ENCODE data around the gene NUDT1.
A peak's percentile ranks its signal among the peaks of the same experiment; 100 is the strongest.

NUDT1 gene

GRCh38 chr7:2211259-2211880 lies 30.7 kb upstream of the NUDT1 start:
- no peak for TF ChIP-seq ZBTB7A (IDR thresholded peaks at IDR 0.05; ENCODE audit: low read depth)
- TF ChIP-seq TEAD4 (IDR thresholded peaks at IDR 0.05), result no peak
- no peak for TF ChIP-seq CEBPB (IDR thresholded peaks at IDR 0.05)
- TF ChIP-seq YY1 (IDR thresholded peaks at IDR 0.05; ENCODE audit: low read depth), result no peak
- no peak for TF ChIP-seq TAF1 (IDR thresholded peaks at IDR 0.05; ENCODE audit: low read depth)
- TF ChIP-seq CREB1 (IDR thresholded peaks at IDR 0.05; ENCODE audit: low read depth), result no peak
- no peak for TF ChIP-seq TCF12 (IDR thresholded peaks at IDR 0.05; ENCODE audit: low read depth)
- no peak for TF ChIP-seq USF1 (IDR thresholded peaks at IDR 0.05)
- no peak for TF ChIP-seq RAD21 (IDR thresholded peaks at IDR 0.05; ENCODE audit: low read depth)
- TF ChIP-seq EP300 (IDR thresholded peaks at IDR 0.05; ENCODE audit: borderline replicate concordance), result no peak
- TF ChIP-seq NFIC (IDR thresholded peaks at IDR 0.05), result no peak
- TF ChIP-seq FOXM1 (IDR thresholded peaks at IDR 0.05; ENCODE audit: borderline replicate concordance, low read depth), result no peak
- TF ChIP-seq EGR1 (IDR thresholded peaks at IDR 0.05), result no peak
- no peak for TF ChIP-seq REST (IDR thresholded peaks at IDR 0.05; ENCODE audit: low read depth)
- TF ChIP-seq, protein P1, sequence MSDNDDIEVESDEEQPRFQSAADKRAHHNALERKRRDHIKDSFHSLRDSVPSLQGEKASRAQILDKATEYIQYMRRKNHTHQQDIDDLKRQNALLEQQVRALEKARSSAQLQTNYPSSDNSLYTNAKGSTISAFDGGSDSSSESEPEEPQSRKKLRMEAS (IDR thresholded peaks at IDR 0.05), result no peak

DNA sequence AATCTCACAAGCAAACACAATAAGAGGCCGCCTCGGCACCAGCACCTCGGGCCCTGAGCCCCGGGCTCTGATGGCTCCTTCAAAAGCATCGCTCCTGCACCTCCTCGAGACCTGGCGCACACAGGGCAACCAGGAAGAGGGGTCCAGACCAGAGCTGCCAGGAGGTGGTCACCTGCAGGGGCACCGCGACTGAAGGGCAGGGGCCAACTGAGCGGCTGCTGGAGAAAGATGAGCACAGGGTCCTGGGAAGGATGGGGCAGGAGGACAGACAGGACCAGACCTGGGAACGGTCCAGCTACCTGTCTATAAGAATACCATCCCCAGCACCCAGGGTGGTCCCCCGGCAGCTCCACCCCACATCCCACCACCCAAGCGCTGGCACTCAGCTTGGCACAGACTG lies 30.1 kb upstream of the NUDT1 start:
- no peak for TF ChIP-seq TEAD4 (IDR thresholded peaks at IDR 0.05)
- TF ChIP-seq ZBTB7A (IDR thresholded peaks at IDR 0.05; ENCODE audit: low read depth), result no peak
- no peak for TF ChIP-seq NFIC (IDR thresholded peaks at IDR 0.05)
- TF ChIP-seq CREB1 (IDR thresholded peaks at IDR 0.05; ENCODE audit: low read depth), result no peak
- no peak for TF ChIP-seq YY1 (IDR thresholded peaks at IDR 0.05; ENCODE audit: low read depth)
- TF ChIP-seq, protein P1 (IDR thresholded peaks at IDR 0.05), result no peak

DNA sequence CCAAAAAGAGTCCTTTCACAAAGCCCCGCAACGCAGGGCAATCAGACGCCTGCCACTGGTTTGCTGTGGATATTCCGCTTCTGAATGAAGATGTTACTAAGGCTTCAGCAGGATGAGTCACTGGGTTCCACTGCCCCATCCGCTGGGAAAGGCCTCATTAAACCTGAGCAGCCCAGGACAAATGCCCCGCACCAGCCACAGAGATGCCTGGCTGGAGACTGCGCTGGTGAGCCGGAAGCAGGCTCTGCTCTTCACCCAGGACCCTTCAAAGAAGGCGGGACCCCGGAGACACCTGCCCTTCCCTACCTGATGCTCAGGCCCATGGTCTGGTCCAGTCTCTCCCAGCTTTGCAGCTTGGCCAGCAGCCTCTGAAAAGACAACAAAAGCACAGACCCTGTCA lies 29.1 kb upstream of the NUDT1 start:
- TF ChIP-seq USF1 (IDR thresholded peaks at IDR 0.05) (no peak), TCF12 (IDR thresholded peaks at IDR 0.05; ENCODE audit: low read depth) (no peak), FOXM1 (IDR thresholded peaks at IDR 0.05; ENCODE audit: borderline replicate concordance, low read depth) (no peak), REST (IDR thresholded peaks at IDR 0.05; ENCODE audit: low read depth) (no peak), TEAD4 (IDR thresholded peaks at IDR 0.05) (no peak), RAD21 (IDR thresholded peaks at IDR 0.05; ENCODE audit: low read depth) (no peak), EP300 (IDR thresholded peaks at IDR 0.05; ENCODE audit: borderline replicate concordance) (no peak), CREB1 (IDR thresholded peaks at IDR 0.05; ENCODE audit: low read depth) (no peak), TAF1 (IDR thresholded peaks at IDR 0.05; ENCODE audit: low read depth) (no peak), ZBTB7A (IDR thresholded peaks at IDR 0.05; ENCODE audit: low read depth) (no peak), NFIC (IDR thresholded peaks at IDR 0.05) (no peak), YY1 (IDR thresholded peaks at IDR 0.05; ENCODE audit: low read depth) (no peak)

GRCh38 chr7:2213551-2214215 lies 28.3 kb upstream of the NUDT1 start:
- TF ChIP-seq CEBPB (IDR thresholded peaks at IDR 0.05) (no peak), NFIC (IDR thresholded peaks at IDR 0.05) (no peak), YY1 (IDR thresholded peaks at IDR 0.05; ENCODE audit: low read depth) (no peak), RAD21 (IDR thresholded peaks at IDR 0.05; ENCODE audit: low read depth) (no peak), USF1 (IDR thresholded peaks at IDR 0.05) (peak; percentile 33; the same call in 1 of the 2 replicates), FOXM1 (IDR thresholded peaks at IDR 0.05; ENCODE audit: borderline replicate concordance, low read depth) (no peak)

GRCh38 chr7:2214636-2215035 lies 27.4 kb upstream of the NUDT1 start:
- no peak for TF ChIP-seq REST (IDR thresholded peaks at IDR 0.05; ENCODE audit: low read depth)
- TF ChIP-seq FOXM1 (IDR thresholded peaks at IDR 0.05; ENCODE audit: borderline replicate concordance, low read depth), result no peak

Data from Ishikawa (cell line).